WTC11 (cell line): ENCODE results near the gene RAP2B. TPM values are rescaled to one million over a fixed set of nuclear protein-coding genes. Genes with fewer than 3 reads are reported as not detected.

ENCODE experiments used
- ATAC-seq: fragments of 200-7000 bp; cut with Tn5 transposase; 2 replicates; pipeline ENCODE4 v1.10.0; 2021; ENCODE audit warnings: mild to moderate bottlenecking, moderate library complexity
- Bru-seq: library from RNA; stranded (reverse); fragments of 400-500 nt; gene quantifications from one replicate; lab custom pipeline; 2021; lab: Mats Ljungman, UMichigan
- CTCF ChIA-PET: fragments of 300-600 bp; sonication (Branson Sonifier 250); formaldehyde crosslinking; loops from one replicate; lab custom pipeline; 2021; ENCODE audit warnings: antibody characterized with exemption; lab: Charles Lee
- POLR2A ChIA-PET: fragments of 350-600 bp; sonication (Branson Sonifier 250); formaldehyde crosslinking; loops from one replicate; lab custom pipeline; 2021; ENCODE audit warnings: antibody characterized with exemption; lab: Charles Lee
- DNase-seq: peaks from one replicate; pipeline ENCODE4 v3.0.0; 2021; ENCODE audit warnings: low spot score
- H3K27ac Mint-ChIP-seq: 2 replicates; pipeline ENCODE4 v1.8.0; 2021; ENCODE audit warnings: mixed read lengths
- H3K27me3 Mint-ChIP-seq: 2 replicates; pipeline ENCODE4 v1.8.0; 2021; ENCODE audit warnings: low read depth, mild to moderate bottlenecking, moderate library complexity, mixed read lengths
- H3K36me3 Mint-ChIP-seq: 2 replicates; pipeline ENCODE4 v1.8.0; 2021; ENCODE audit warnings: mixed read lengths
- H3K4me1 Mint-ChIP-seq: 2 replicates; pipeline ENCODE4 v1.8.0; 2022; ENCODE audit warnings: mixed read lengths
- H3K4me3 Mint-ChIP-seq: 2 replicates; pipeline ENCODE4 v1.8.0; 2021; ENCODE audit warnings: mild to moderate bottlenecking, moderate library complexity, mixed read lengths
- H3K9me3 Mint-ChIP-seq: 2 replicates; pipeline ENCODE4 v1.8.0; 2021; ENCODE audit warnings: mixed read lengths
- ATF1 ChIP-seq: sonication (generic); formaldehyde crosslinking; IDR thresholded peaks from 2 replicates; pipeline ENCODE4 v1.8.1; 2023; ENCODE audit warnings: mild to moderate bottlenecking, moderate library complexity, missing genetic modification reagents
- CREM ChIP-seq: sonication (generic); formaldehyde crosslinking; IDR thresholded peaks from 2 replicates; pipeline ENCODE4 v1.8.1; 2022; ENCODE audit warnings: mild to moderate bottlenecking, missing genetic modification reagents, moderate library complexity
- ESRRA ChIP-seq: sonication (generic); formaldehyde crosslinking; IDR thresholded peaks from 2 replicates; pipeline ENCODE4 v1.8.1; 2022; ENCODE audit warnings: mild to moderate bottlenecking, missing genetic modification reagents, borderline replicate concordance
- FOXP1 ChIP-seq: sonication (generic); formaldehyde crosslinking; IDR thresholded peaks from 2 replicates; pipeline ENCODE4 v1.8.0; 2022; ENCODE audit warnings: missing genetic modification reagents, mild to moderate bottlenecking, moderate library complexity, borderline replicate concordance
- IRF2 ChIP-seq: sonication (generic); formaldehyde crosslinking; IDR thresholded peaks from 2 replicates; pipeline ENCODE4 v1.8.0; 2022; ENCODE audit warnings: low read depth, missing genetic modification reagents, borderline replicate concordance
- JAZF1 ChIP-seq: fragments of 250-450 bp; sonication (Bioruptor Pico); IDR thresholded peaks from 2 replicates; pipeline ENCODE4 v1.9.0; 2021; ENCODE audit warnings: moderate library complexity, mild to moderate bottlenecking, inconsistent platforms
- JUN ChIP-seq: sonication (generic); formaldehyde crosslinking; IDR thresholded peaks from 2 replicates; pipeline ENCODE4 v1.8.0; 2023; ENCODE audit warnings: mild to moderate bottlenecking, missing genetic modification reagents
- MXD4 ChIP-seq: fragments of 250-450 bp; sonication (Bioruptor Pico); IDR thresholded peaks from 2 replicates; pipeline ENCODE4 v1.8.0; 2021; ENCODE audit warnings: mild to moderate bottlenecking, moderate library complexity, borderline replicate concordance
- NFYB ChIP-seq: sonication (generic); formaldehyde crosslinking; conservative IDR thresholded peaks from 2 replicates; pipeline ENCODE4 v1.8.0; 2022; ENCODE audit warnings: low read depth, missing genetic modification reagents
- NR3C1 ChIP-seq: sonication (generic); formaldehyde crosslinking; conservative IDR thresholded peaks from 2 replicates; pipeline ENCODE4 v1.8.1; 2023; ENCODE audit warnings: low read depth, mild to moderate bottlenecking, missing genetic modification reagents
- OVOL2 ChIP-seq: fragments of 250-450 bp; sonication (Bioruptor Pico); IDR thresholded peaks from 2 replicates; pipeline ENCODE4 v1.9.0; 2021; ENCODE audit warnings: mild to moderate bottlenecking, borderline replicate concordance
- PRRX2 ChIP-seq: fragments of 250-450 bp; sonication (Bioruptor Pico); IDR thresholded peaks from 2 replicates; pipeline ENCODE4 v1.8.0; 2021; ENCODE audit warnings: mild to moderate bottlenecking
- RELA ChIP-seq: sonication (generic); formaldehyde crosslinking; IDR thresholded peaks from 2 replicates; pipeline ENCODE4 v1.8.1; 2022; ENCODE audit warnings: missing genetic modification reagents, mild to moderate bottlenecking, borderline replicate concordance
- SMAD4 ChIP-seq: sonication (generic); formaldehyde crosslinking; IDR thresholded peaks from 2 replicates; pipeline ENCODE4 v1.8.0; 2022; ENCODE audit warnings: mild to moderate bottlenecking, missing genetic modification reagents
- SOX15 ChIP-seq: fragments of 250-450 bp; sonication (Bioruptor Pico); IDR thresholded peaks from 2 replicates; pipeline ENCODE4 v1.9.0; 2021; ENCODE audit warnings: mild to moderate bottlenecking
- TCF7 ChIP-seq: sonication (generic); formaldehyde crosslinking; IDR thresholded peaks from 2 replicates; pipeline ENCODE4 v1.8.0; 2022; ENCODE audit warnings: mild to moderate bottlenecking, low read depth, missing genetic modification reagents, moderate library complexity
- TEAD4 ChIP-seq: sonication (generic); formaldehyde crosslinking; IDR thresholded peaks from 2 replicates; pipeline ENCODE4 v1.8.0; 2022; ENCODE audit warnings: mild to moderate bottlenecking, missing genetic modification reagents
- ZNF396 ChIP-seq: fragments of 250-450 bp; sonication (Bioruptor Pico); IDR thresholded peaks from 2 replicates; pipeline ENCODE4 v1.8.0; 2021; ENCODE audit warnings: mild to moderate bottlenecking, moderate library complexity, borderline replicate concordance
- ZNF423 ChIP-seq: fragments of 250-450 bp; sonication (Bioruptor Pico); IDR thresholded peaks from 2 replicates; pipeline ENCODE4 v2.1.2; 2022; ENCODE audit warnings: mild to moderate bottlenecking, moderate library complexity
- long read RNA-seq, 3 experiments: library from RNA in 1 of 3; library from capped mRNA in 1 of 3; library from polyadenylated mRNA in 1 of 3; unstranded in 2 of 3; stranded (forward) in 1 of 3; transcript quantifications; one replicate each; pipeline ENCODE4 v2.0.0, GENCODE V29; 2021
- total RNA-seq: library from RNA; stranded (reverse); gene quantifications from 3 replicates; pipeline ENCODE4 v1.2.3, GENCODE V29; 2021
- TF ChIP-seq, protein P1 (sequence below): fragments of 250-450 bp; sonication (Bioruptor Pico); IDR thresholded peaks from 2 replicates; pipeline ENCODE4 v1.9.0; 2021; ENCODE audit warnings: mild to moderate bottlenecking, borderline replicate concordance
- TF ChIP-seq, protein P2 (sequence below): fragments of 200-600 bp; IDR thresholded peaks from 2 replicates; pipeline ENCODE4 v1.8.0; 2022; ENCODE audit warnings: antibody characterized with exemption
- TF ChIP-seq, protein P3 (sequence below): sonication (generic); formaldehyde crosslinking; IDR thresholded peaks from 2 replicates; pipeline ENCODE4 v1.8.1; 2023; ENCODE audit warnings: mild to moderate bottlenecking, missing genetic modification reagents, borderline replicate concordance
- TF ChIP-seq, protein P4 (sequence below): sonication (generic); formaldehyde crosslinking; IDR thresholded peaks from 2 replicates; pipeline ENCODE4 v1.8.1; 2022; ENCODE audit warnings: mild to moderate bottlenecking, moderate library complexity, missing genetic modification reagents

The RAP2B gene
- total RNA-seq (21.8 to 25.6 TPM (median 22.6 TPM) in 3 replicates), Bru-seq, nascent RNA (percentile 96 among the genes with signal in this experiment)
- long read RNA-seq, experiment 1, full-length matches to known transcripts: 117 of 120 reads
- long read RNA-seq, experiment 1, partial matches to known transcripts: 0 of 120 reads
- long read RNA-seq, experiment 1, other reads (novel, unspliced or antisense): 3 of 120 reads
- long read RNA-seq, experiment 2, full-length matches to known transcripts: 38 of 38 reads
- long read RNA-seq, experiment 2, partial matches to known transcripts: 0 of 38 reads
- long read RNA-seq, experiment 2, other reads (novel, unspliced or antisense): 0 of 38 reads
- long read RNA-seq, experiment 3, full-length matches to known transcripts: 3 of 3 reads
- long read RNA-seq, experiment 3, partial matches to known transcripts: 0 of 3 reads
- long read RNA-seq, experiment 3, other reads (novel, unspliced or antisense): 0 of 3 reads

DNA sequence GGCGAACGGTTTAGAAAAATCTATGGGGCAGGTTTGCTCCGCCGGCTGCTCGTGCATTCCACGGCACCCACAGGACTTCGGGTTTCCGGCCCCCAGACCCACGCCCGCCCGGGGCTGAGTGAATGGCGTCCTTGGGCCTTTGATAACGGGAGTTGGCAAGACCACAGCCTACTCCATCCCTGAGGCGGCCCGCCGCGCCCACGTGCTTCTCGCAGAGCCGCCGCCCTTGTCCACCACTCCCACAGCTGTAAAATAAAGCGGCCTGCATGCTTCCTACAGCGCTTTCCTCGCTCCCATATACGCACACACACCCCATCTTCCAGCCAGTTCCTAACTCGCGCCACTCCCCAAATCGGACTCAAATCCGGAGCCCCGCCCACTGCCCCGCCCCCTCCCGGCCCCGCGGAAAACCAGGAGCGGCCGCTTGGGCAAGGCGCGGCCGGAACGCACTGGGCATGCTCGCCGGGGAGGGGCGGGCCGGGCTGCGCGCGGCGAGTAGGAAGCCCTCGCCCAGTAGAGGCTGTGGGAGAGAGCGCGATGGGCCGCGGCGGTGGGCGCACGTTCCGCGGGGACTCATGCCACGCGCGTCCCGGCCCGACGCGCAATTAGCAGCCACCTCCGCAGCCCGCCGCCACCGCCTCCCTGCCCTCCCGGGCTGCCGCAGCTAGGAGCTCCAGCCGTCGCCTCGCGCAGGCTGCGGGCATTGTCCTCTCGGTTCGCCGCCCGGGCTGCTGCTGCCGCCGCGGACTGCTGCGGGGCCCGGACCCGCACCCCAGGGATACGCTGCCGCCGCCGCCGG lies at the start of gene RAP2B:
Gene RAP2B, plus strand, starts transcription at position 513 of the 799 bp plus-strand sequence. CDS start 468 bp downstream, outside the sequence.
- ATAC-seq: peak; percentile 46
- Mint-ChIP-seq H3K4me1 (peaks cover 43% of the 10 kb centered on the region), H3K27ac (peak within 1 kb of the TSS; percentile 99), H3K9me3 (no peaks in the 10 kb centered on the region), H3K27me3 (peaks cover 3% of the 10 kb centered on the region; the same call in 1 of the 2 replicates), H3K4me3 (peak within 1 kb of the TSS; percentile 97), H3K36me3 (peaks cover 5% of the 10 kb centered on the region)
- CTCF ChIA-PET: interaction anchor here (0.6 to 2.9 kb wide), 6 partner anchors 48 to 282 kb away, joined by 3 to 19 read pairs (median 4); no protein-coding TSS in a partner anchor
- POLR2A ChIA-PET: interaction anchor here (0.8 to 1.7 kb wide), 7 partner anchors 11 to 959 kb away, joined by 3 to 9 read pairs (median 5); partner anchors contain the start of gene ARHGEF26
- DNase-seq: peak; percentile 96
- TF ChIP-seq, protein P1, sequence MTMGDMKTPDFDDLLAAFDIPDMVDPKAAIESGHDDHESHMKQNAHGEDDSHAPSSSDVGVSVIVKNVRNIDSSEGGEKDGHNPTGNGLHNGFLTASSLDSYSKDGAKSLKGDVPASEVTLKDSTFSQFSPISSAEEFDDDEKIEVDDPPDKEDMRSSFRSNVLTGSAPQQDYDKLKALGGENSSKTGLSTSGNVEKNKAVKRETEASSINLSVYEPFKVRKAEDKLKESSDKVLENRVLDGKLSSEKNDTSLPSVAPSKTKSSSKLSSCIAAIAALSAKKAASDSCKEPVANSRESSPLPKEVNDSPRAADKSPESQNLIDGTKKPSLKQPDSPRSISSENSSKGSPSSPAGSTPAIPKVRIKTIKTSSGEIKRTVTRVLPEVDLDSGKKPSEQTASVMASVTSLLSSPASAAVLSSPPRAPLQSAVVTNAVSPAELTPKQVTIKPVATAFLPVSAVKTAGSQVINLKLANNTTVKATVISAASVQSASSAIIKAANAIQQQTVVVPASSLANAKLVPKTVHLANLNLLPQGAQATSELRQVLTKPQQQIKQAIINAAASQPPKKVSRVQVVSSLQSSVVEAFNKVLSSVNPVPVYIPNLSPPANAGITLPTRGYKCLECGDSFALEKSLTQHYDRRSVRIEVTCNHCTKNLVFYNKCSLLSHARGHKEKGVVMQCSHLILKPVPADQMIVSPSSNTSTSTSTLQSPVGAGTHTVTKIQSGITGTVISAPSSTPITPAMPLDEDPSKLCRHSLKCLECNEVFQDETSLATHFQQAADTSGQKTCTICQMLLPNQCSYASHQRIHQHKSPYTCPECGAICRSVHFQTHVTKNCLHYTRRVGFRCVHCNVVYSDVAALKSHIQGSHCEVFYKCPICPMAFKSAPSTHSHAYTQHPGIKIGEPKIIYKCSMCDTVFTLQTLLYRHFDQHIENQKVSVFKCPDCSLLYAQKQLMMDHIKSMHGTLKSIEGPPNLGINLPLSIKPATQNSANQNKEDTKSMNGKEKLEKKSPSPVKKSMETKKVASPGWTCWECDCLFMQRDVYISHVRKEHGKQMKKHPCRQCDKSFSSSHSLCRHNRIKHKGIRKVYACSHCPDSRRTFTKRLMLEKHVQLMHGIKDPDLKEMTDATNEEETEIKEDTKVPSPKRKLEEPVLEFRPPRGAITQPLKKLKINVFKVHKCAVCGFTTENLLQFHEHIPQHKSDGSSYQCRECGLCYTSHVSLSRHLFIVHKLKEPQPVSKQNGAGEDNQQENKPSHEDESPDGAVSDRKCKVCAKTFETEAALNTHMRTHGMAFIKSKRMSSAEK (CRISPR knock-in tag): no peak
- TF ChIP-seq TEAD4 (CRISPR knock-in tag) (peak; percentile 78; the same call in 1 of the 2 replicates), JUN (CRISPR knock-in tag) (peak; percentile 72; the same call in 1 of the 2 replicates), ATF1 (CRISPR knock-in tag) (0 out of 2 replicates have a peak, but pooled peaks have one; percentile 55), ZNF423 (CRISPR knock-in tag) (peak; percentile 16; the same call in 1 of the 2 replicates), NFYB (CRISPR knock-in tag) (no peak; the same call in 1 of the 2 replicates), SOX15 (no peak), CREM (CRISPR knock-in tag) (peak; percentile 35; the same call in 1 of the 2 replicates), MXD4 (CRISPR knock-in tag) (no peak), JAZF1 (no peak), ZNF396 (no peak), SMAD4 (CRISPR knock-in tag) (no peak), TCF7 (CRISPR knock-in tag) (0 out of 2 replicates have a peak, but pooled peaks have one; percentile 62), ESRRA (CRISPR knock-in tag) (no peak; the same call in 1 of the 2 replicates), OVOL2 (CRISPR knock-in tag) (no peak), NR3C1 (CRISPR knock-in tag) (no peak), RELA (peak; percentile 86; the same call in 1 of the 2 replicates), FOXP1 (peak; percentile 88; the same call in 1 of the 2 replicates), PRRX2 (CRISPR knock-in tag) (no peak), IRF2 (no peak)
- TF ChIP-seq, protein P2, sequence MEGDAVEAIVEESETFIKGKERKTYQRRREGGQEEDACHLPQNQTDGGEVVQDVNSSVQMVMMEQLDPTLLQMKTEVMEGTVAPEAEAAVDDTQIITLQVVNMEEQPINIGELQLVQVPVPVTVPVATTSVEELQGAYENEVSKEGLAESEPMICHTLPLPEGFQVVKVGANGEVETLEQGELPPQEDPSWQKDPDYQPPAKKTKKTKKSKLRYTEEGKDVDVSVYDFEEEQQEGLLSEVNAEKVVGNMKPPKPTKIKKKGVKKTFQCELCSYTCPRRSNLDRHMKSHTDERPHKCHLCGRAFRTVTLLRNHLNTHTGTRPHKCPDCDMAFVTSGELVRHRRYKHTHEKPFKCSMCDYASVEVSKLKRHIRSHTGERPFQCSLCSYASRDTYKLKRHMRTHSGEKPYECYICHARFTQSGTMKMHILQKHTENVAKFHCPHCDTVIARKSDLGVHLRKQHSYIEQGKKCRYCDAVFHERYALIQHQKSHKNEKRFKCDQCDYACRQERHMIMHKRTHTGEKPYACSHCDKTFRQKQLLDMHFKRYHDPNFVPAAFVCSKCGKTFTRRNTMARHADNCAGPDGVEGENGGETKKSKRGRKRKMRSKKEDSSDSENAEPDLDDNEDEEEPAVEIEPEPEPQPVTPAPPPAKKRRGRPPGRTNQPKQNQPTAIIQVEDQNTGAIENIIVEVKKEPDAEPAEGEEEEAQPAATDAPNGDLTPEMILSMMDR: no peak
- TF ChIP-seq, protein P3, sequence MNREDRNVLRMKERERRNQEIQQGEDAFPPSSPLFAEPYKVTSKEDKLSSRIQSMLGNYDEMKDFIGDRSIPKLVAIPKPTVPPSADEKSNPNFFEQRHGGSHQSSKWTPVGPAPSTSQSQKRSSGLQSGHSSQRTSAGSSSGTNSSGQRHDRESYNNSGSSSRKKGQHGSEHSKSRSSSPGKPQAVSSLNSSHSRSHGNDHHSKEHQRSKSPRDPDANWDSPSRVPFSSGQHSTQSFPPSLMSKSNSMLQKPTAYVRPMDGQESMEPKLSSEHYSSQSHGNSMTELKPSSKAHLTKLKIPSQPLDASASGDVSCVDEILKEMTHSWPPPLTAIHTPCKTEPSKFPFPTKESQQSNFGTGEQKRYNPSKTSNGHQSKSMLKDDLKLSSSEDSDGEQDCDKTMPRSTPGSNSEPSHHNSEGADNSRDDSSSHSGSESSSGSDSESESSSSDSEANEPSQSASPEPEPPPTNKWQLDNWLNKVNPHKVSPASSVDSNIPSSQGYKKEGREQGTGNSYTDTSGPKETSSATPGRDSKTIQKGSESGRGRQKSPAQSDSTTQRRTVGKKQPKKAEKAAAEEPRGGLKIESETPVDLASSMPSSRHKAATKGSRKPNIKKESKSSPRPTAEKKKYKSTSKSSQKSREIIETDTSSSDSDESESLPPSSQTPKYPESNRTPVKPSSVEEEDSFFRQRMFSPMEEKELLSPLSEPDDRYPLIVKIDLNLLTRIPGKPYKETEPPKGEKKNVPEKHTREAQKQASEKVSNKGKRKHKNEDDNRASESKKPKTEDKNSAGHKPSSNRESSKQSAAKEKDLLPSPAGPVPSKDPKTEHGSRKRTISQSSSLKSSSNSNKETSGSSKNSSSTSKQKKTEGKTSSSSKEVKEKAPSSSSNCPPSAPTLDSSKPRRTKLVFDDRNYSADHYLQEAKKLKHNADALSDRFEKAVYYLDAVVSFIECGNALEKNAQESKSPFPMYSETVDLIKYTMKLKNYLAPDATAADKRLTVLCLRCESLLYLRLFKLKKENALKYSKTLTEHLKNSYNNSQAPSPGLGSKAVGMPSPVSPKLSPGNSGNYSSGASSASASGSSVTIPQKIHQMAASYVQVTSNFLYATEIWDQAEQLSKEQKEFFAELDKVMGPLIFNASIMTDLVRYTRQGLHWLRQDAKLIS (CRISPR knock-in tag): no peak
- TF ChIP-seq, protein P4, sequence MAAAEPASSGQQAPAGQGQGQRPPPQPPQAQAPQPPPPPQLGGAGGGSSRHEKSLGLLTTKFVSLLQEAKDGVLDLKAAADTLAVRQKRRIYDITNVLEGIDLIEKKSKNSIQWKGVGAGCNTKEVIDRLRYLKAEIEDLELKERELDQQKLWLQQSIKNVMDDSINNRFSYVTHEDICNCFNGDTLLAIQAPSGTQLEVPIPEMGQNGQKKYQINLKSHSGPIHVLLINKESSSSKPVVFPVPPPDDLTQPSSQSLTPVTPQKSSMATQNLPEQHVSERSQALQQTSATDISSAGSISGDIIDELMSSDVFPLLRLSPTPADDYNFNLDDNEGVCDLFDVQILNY (CRISPR knock-in tag): peak; percentile 88
